Heart right ventricle (tissue), 16 donors: ENCODE results near the gene PHLDB2. TPM values are rescaled to one million over a fixed set of nuclear protein-coding genes. Genes with fewer than 3 reads are reported as not detected.

Experiments
- ATAC-seq, 8 donors: fragments of 200-7000 bp; cut with Tn5 transposase; one replicate each; pipeline ENCODE4 v1.9.1; 2020; ENCODE audit warnings: mild to moderate bottlenecking in 8 of 8, moderate library complexity in 8 of 8, moderate number of reproducible peaks in 1 of 8
- DNase-seq, 2 donors: peaks; one replicate each; pipeline ENCODE4 v3.0.0-alpha.2; 2020
- H3K27ac ChIP-seq, 10 donors: fragments of 200-600 bp; sonication (generic) in 2 of 10; one replicate each; pipeline versions ENCODE4 v1.5.0 to v1.8.0; 2020 to 2022; ENCODE audit warnings: mild to moderate bottlenecking in 3 of 10
- H3K27me3 ChIP-seq, 7 donors: fragments of 200-600 bp; one replicate each; pipeline ENCODE4 v1.8.0; 2021 to 2022; ENCODE audit warnings: mild to moderate bottlenecking in 2 of 7
- H3K36me3 ChIP-seq, 9 donors: fragments of 200-600 bp; sonication (generic) in 1 of 9; one replicate each; pipeline versions ENCODE4 v1.5.0 to v1.8.0; 2020 to 2022; ENCODE audit warnings: mild to moderate bottlenecking in 2 of 9
- H3K4me1 ChIP-seq, 9 donors: fragments of 200-600 bp; sonication (generic) in 1 of 9; one replicate each; pipeline versions ENCODE4 v1.5.0 to v1.8.0; 2020 to 2022; ENCODE audit warnings: mild to moderate bottlenecking in 4 of 9
- H3K4me3 ChIP-seq, 10 donors: fragments of 200-600 bp; sonication (generic) in 2 of 10; one replicate each; pipeline versions ENCODE4 v1.5.0 to v1.8.0; 2020 to 2022; ENCODE audit warnings: mild to moderate bottlenecking in 7 of 10, moderate library complexity in 2 of 10
- H3K9me3 ChIP-seq, 11 donors: fragments of 200-600 bp in 10 of 11; sonication (generic) in 2 of 11; one replicate each; pipeline versions ENCODE4 v1.5.0 to v1.8.0; 2013 to 2022; ENCODE audit warnings: mild to moderate bottlenecking in 2 of 11, control low read depth in 1 of 11, moderate library complexity in 1 of 11
- CTCF ChIP-seq, 9 donors: fragments of 200-600 bp; sonication (generic) in 2 of 9; IDR thresholded peaks; one replicate each; pipeline versions ENCODE4 v1.5.0 to v1.8.0; 2021 to 2022; ENCODE audit warnings: antibody characterized with exemption in 9 of 9, mild to moderate bottlenecking in 5 of 9, moderate library complexity in 1 of 9
- WGBS, 2 donors: extraction: QIAGEN DNeasy Blood & Tissue Kit; methylation state at CpG; one replicate each; pipeline ENCODE4 v1.1.7; 2013; ENCODE audit warnings: inconsistent platforms in 1 of 2; 5-methylcytosine and 5-hydroxymethylcytosine counted together
- intact Hi-C, 10 donors: fragments of 100-400 bp; cut with DNase I; formaldehyde crosslinking; loops; one replicate each; pipeline versions ENCODE4 v1.11.1 to v1.14.2; 2022
- polyA plus RNA-seq, 2 donors: library from polyadenylated mRNA; stranded (reverse); fragments of 200-250 nt; gene quantifications; one replicate each; pipeline ENCODE4 v1.2.3, GENCODE V29; 2013
- total RNA-seq, 10 donors: library from RNA; stranded (reverse); fragmentation: NEBNext Ultra II Directional in 3 of 10; extraction: Animal tissue kit (Norgen Biotek cat#: 25700) in 3 of 10; gene quantifications; one replicate each; pipeline versions ENCODE4 v1.2.1 to v1.2.4, GENCODE V29; 2021 to 2023
- donor health status: Arrhythmogenic right ventricular cardiomyopathy.
- donor health status: ischemic (EF 13 %, LVEDD 7.1; RV severe dilation, severe dysfunction).
- donor health status: healthy with polysubstance abuse.
- donor health status: DM: no; HTN: yes; CAD: no.
- donor health status: DM: no; HTN: no; CAD: no.
- donor health status: ischemic (EF 25% LVEDD 6.9; RV normal size, moderate dysfunction).
- donor health status: ischemic (EF 25% LVEDD 5.7; RV mildly dilated, moderate dysfunction).
- donor health status: healthy.
- donor health status: DM: yes; HTN: yes; CAD: no.
- donor health status: Ischemic cardiomyopathy.
- donor health status: ischemic (EF 35%, LVEDD 5.7; RV mildly dilated, moderate dysfunction).
- donor health status: nonischemic (EF 11% LVEDD 7.7; RV severe dilation, severe dysfunction).
- donor health status: DM: yes; HTN: yes; CAD: no.
- donor health status: PGD.
- donor health status: ischemic (EF 29% LVEDD 5.4; RV normal size, mild dysfunction).
- donor health status: nonischemic (EF 23%, LVEDD 6.1; RV moderate dilation, normal function).

PHLDB2 gene
- total and polyA plus RNA-seq, 12 donors: 33.4 to 293 (median 174) TPM

DNA sequence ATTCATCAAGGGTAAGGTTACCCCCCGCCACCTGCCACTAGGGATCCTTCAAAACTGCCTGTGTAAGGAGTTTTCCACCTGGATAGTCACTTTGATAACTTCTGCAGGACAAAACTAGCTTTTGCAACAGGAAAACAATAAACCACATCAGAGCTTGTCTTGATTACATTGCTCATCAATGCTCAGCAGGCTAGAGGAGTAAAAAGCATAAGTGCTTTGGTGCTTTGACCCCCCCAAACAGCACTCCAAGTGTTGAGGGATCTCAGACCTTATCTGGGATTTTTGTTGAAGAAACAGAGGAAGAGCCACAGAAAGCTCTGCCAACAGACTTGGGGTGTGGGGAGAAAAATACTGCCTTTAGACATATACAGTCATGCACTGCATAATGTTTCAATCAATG lies 10.8 kb upstream of the PHLDB2 start:
- no peak for TF ChIP-seq CTCF (IDR thresholded peaks at IDR 0.05)
- H3K36me3 ChIP-seq: no peaks in the 10 kb centered on the region
- no peak overlapping the region for H3K27ac ChIP-seq
- peaks cover 6 to 42% (median 16%) of the 10 kb centered on the region in 9 donors for H3K4me1 ChIP-seq
- H3K27me3 ChIP-seq: no peaks in the 10 kb centered on the region
- H3K9me3 ChIP-seq: no peaks in the 10 kb centered on the region
- H3K4me3 ChIP-seq: no peak overlapping the region
- DNase-seq: no peak
- intact Hi-C loops: no loop called here
- WGBS, 2 donors: 94 to 97% methylated on average over 1 of the region's 1 CpG
- no peak for ATAC-seq

- Histone ChIP-seq H3K4me1 (peaks cover 6 to 43% (median 16%) of the 10 kb centered on the region in 9 donors), H3K9me3 (no peaks in the 10 kb centered on the region), H3K27me3 (no peaks in the 10 kb centered on the region), H3K27ac (no peak overlapping the region), H3K36me3 (no peaks in the 10 kb centered on the region), H3K4me3 (no peak overlapping the region)
- no peak for ATAC-seq
- TF ChIP-seq CTCF (IDR thresholded peaks at IDR 0.05): no peak
- 45 to 46% methylated on average over 2 of the region's 2 CpGs for WGBS, 2 donors
- DNase-seq: no peak
- intact Hi-C loops: no loop called here
These were observed 10.3 kb upstream of the PHLDB2 start for GRCh38 chr3:111848778-111849177.

GRCh38 chr3:111850537-111850936 lies 8.5 kb upstream of the PHLDB2 start:
- H3K36me3 ChIP-seq: no peaks in the 10 kb centered on the region
- intact Hi-C loops: loop anchor here in 1 of 10 donors (5.0 kb wide), 1 partner anchor 128 kb away; no protein-coding TSS in a partner anchor
- ATAC-seq: no peak
- H3K4me3 ChIP-seq: no peak overlapping the region
- H3K27ac ChIP-seq: no peak overlapping the region
- TF ChIP-seq CTCF (IDR thresholded peaks at IDR 0.05): no peak
- no peaks in the 10 kb centered on the region for H3K9me3 ChIP-seq
- H3K4me1 ChIP-seq: peaks cover 6 to 48% (median 16%) of the 10 kb centered on the region in 9 donors
- 85 to 86% methylated on average over 3 of the region's 3 CpGs for WGBS, 2 donors
- no peak for DNase-seq
- H3K27me3 ChIP-seq: no peaks in the 10 kb centered on the region

DNA sequence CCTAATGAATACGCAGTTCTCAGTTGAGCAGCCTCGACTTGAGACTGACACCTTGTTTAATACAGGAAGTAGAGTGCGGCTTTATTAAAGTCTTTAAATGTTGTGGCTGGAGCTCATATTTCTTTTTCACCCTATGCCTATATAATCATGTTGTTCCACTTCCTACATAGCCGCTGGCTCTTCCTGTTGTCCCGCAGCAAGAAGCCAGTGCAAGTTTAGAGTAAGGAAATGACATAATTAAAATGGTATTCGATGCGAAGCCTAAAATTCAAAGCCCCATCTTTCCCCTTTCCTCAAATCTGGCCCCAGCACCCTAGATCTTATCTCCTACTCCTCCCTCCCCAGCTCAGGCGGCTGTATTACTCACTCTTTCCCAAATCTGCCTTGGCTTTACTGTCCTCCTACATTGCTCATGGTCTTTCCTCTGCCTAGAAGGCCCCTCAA lies 7.5 kb upstream of the PHLDB2 start:
- DNase-seq (no peak), ATAC-seq (peak in 7 of 8 donors; percentile 40 to 85 (median 63))
- Histone ChIP-seq H3K4me1 (peaks cover 6 to 45% (median 16%) of the 10 kb centered on the region in 9 donors), H3K36me3 (no peaks in the 10 kb centered on the region), H3K9me3 (no peaks in the 10 kb centered on the region), H3K4me3 (no peak overlapping the region), H3K27ac (peak overlapping the region in 9 of 10 donors; percentile 16 to 79 (median 48)), H3K27me3 (no peaks in the 10 kb centered on the region)
- WGBS, 2 donors: 34 to 45% methylated on average over 8 of the region's 8 CpGs
- no peak for TF ChIP-seq CTCF (IDR thresholded peaks at IDR 0.05)
- intact Hi-C loops: loop anchor here in 1 of 10 donors (5.0 kb wide), 1 partner anchor 129 kb away; no protein-coding TSS in a partner anchor
